ENCODE results near the gene ZKSCAN1.

- TF ChIP-seq POLR2A (IDR thresholded peaks at IDR 0.05; ENCODE audit: low read length) (no peak), GATA1 (IDR thresholded peaks at IDR 0.05; ENCODE audit: low read depth, low read length) (no peak)
These were observed 4.5 kb upstream of the ZKSCAN1 start for GRCh38 chr7:100010901-100011300.

Data from erythroblast (primary cell).